GM19238 (cell line): ENCODE data around the gene FADS1.

Source experiments
- DNase-seq: peaks from one replicate; pipeline ENCODE4 v3.0.0; 2011; ENCODE audit warnings: low spot score; ENCODE audit not compliant: insufficient read length

Gene FADS1

GRCh38 chr11:61846362-61847020 is 29.7 kb upstream of the FADS1 start:
- DNase-seq, result no peak

GRCh38 chr11:61844909-61845565 is 28.2 kb upstream of the FADS1 start:
- no peak for DNase-seq

GRCh38 chr11:61842528-61842820 is 25.7 kb upstream of the FADS1 start:
- DNase-seq, result no peak

DNA sequence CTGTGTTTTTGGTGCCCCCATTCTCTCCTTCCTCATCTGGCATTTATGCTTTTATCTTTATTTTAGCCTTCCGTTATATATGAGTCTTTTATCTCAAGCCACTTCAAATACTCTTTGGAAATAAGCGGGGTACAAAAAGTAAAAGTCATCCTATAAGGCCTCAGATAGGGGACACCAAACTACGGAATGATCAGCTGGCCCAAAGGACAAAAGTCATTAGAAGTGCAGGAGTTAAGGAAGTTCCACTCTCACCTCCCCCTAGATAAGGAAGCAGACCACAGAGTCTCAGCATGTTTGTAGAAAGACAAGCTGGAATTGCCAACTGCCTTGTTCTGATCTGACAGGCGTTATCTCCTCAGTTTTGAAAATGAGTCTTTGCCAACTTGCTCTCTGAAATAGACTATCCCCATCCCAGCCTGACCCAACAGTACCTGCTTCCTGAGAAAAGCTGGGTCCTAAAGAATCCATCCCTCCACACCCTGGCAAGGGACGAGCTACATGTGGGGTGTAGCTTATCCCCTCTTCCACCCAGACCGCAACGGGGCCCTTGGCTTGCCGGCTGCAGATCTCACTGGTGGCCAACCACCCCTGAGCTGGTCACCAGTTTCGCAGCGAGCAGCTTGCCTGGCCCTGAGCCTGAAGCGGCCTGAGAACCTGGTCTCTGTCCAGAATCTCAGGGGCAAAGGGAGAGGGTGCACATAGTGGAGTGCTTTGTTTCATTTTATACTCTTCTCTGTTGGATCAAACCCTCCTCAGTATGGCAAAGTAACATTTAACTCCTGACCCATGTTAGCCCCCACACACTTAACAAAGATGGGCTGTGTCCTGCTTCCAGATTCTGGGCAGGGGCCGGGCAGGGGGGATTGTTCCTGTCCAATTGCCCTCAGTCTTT is 25.1 kb upstream of the FADS1 start:
- no peak for DNase-seq

GRCh38 chr11:61840371-61840770 is 23.6 kb upstream of the FADS1 start:
- no peak for DNase-seq

GRCh38 chr11:61839742-61840141 is 22.9 kb upstream of the FADS1 start:
- no peak for DNase-seq

- DNase-seq, result no peak
Measured at GRCh38 chr11:61838921-61839320, 22.1 kb upstream of the FADS1 start.

DNA sequence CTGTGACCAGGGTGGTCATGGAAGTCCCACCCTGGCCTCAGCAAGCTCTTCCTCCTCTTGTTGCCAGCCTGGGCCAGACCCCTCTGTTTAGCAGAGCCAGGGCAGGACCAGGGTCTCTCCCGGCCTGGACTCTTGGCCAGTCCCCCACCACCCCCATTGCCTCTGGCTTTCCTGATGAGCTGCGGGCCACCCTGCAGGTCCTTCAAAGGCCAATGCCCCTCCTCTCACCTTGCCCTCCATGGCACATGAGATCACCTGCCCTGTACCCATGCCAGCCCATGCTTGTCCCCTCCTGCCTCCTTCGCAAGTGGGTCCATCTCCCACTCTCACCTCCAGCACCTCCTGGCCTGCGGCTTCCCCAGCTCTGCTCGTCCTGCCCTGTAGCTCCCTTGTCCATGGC is 21.7 kb upstream of the FADS1 start:
- no peak for DNase-seq

DNA sequence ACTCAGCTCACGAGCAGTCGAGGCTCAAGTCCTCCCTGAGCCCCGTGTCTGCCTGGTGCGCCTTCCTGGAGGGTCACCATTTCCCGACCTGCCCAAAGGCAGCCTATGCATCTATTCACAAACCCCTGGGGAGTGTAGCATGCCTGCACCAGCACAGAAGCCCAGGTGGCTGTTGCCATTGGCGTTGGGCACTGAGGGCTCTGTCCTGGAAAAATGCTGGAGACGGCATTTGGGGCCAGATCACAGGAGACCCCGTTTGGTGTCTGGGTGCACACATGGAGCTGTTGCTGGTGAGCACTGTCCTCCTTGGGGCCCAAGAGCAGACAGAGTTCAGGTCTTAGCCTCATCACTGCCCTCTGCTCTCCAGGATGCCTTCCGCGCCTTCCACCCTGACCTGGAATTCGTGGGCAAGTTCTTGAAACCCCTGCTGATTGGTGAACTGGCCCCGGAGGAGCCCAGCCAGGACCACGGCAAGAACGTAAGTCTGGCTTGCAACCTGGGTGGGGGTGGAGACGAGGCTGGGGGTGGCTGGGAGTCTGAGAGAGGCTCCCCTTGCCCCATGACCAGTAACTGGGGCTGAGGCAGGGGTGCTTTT is 20.7 kb upstream of the FADS1 start:
- no peak for DNase-seq

GRCh38 chr11:61836193-61836592 is 19.4 kb upstream of the FADS1 start:
- no peak for DNase-seq

DNA sequence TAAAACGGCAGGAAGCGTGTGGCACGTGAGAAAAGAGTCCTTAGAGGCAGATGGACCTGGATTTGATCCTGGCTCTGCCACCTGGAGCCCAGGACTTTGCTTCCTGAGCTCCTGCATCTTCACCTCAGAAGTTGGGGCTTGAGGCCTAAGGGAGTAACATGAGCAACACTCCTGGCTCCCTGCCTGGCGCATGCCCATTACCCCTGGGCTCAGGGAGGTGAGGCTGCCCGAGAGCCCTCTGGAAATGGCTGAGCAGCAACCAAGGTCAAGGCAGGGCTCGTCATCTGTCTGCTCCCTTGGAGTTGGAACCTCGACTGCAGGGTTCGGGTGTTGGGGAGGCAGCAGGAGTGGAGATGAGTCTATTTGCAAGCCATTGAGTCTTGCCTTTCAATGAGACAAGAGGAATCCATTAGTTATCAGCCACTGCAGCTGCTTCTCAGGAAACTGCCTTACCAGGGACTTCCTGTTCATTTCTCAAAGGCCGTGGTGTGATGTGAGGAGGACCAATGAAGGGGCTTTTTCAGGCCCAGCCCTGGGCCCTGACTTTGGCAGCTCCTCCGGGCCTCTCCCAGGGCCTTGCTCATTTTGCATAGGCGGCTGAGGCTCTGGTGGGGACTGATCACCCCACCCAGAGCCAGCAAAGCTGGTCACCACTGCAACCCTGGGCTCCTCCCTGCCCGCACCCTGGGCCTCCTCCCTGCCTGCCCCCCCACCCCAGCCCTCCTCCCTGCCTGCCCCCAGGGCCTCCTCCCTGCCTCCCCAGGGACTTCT is 17.7 kb upstream of the FADS1 start:
- DNase-seq, result peak; percentile 88

GRCh38 chr11:61833926-61834277 is 17.1 kb upstream of the FADS1 start:
- no peak for DNase-seq

DNA sequence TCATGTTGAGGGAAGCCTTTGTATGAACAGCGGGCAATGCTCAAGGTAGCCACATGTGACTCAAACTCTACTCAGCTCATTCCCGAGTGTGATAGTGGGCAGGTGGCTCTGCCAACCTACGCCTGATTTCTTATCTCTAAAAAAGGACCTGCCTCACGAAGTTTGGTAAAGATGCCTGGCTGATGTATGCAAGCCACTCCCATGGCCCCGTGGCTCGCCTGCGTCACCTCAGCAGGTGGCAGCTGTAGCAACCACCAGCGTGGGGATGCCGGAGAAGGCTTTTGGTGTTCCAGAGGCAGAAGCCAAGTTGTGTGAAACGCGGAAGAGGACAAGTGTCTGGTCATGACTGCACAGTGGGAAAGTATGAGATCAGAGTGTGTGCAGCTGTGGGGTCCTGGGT is 16.7 kb upstream of the FADS1 start:
- no peak for DNase-seq

GRCh38 chr11:61832754-61833153 is 16.0 kb upstream of the FADS1 start:
- no peak for DNase-seq

GRCh38 chr11:61832207-61832606 is 15.4 kb upstream of the FADS1 start:
- no peak for DNase-seq

- no peak for DNase-seq
Measured at GRCh38 chr11:61830237-61831105, 13.7 kb upstream of the FADS1 start.

DNA sequence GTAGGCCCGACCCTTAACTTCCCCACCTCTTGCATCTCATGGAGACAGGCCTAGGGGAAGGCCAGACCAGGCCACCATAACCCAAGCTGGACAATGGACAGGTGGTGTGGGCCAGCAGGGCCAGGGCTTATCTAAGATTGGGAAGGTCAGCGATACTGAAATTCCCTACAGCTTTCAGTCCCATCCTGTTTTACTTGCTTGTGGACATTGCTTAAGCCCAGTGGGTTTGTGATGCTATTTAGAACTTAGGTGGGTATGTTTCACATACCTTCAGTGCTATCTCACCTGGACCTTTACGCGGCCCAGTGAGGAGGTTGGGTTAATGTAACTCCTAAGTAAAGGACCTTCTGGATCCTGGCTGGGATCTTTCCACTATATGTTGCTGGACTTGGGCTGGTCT is 13.0 kb upstream of the FADS1 start:
- DNase-seq, result no peak

DNA sequence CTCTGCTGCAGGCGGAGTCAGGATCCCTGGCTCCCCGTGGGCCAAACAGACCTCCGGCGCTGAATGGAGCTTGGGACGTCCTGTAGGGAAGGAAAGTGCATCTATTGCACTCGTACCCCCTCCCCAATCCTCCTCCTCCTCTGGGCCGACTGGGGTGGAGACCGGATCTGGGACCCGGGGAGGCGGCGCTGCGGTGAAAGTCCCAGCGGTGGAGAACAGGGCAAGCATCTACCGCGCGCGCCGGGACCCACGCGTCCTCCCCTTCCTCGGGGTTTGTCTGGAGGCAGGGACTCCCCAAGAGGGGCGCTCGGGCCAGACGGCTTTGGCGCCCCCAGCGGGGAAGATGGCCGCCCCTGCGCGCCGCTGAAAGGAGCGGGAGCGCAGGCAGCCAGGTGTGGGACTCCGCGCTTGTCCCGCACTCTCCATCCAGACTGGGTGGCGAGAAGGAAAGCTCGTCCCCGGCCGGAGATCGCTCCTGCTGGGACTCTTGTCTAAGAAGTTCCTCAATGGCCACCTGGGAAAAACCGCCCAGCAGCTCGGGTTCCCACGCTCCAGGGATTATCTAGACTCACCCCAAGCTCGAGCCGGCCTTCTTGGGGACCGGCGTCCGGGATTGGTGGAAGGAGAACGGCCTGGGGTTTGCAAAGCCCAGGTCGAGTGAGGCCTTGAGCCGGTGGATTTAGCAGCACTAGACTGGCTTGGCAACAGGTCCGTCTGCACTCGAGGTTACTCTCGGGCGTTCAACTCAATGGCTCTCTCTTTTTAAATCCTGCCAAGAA is 12.0 kb upstream of the FADS1 start:
- DNase-seq, result peak; percentile 68

DNA sequence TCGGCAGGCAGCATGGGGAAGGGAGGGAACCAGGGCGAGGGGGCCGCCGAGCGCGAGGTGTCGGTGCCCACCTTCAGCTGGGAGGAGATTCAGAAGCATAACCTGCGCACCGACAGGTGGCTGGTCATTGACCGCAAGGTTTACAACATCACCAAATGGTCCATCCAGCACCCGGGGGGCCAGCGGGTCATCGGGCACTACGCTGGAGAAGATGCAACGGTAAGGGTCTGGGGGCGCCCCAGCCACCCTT is 11.5 kb upstream of the FADS1 start:
- DNase-seq, result no peak
